Esophagus (tissue), 2 donors: ENCODE results near the gene RASGEF1B. TPM values are rescaled to one million over a fixed set of nuclear protein-coding genes. Genes with fewer than 3 reads are reported as not detected.

Experiments used
- H3K27ac ChIP-seq, 2 donors: one replicate each; pipeline ENCODE4 v1.5.1; 2013; ENCODE audit warnings: low read depth in 2 of 2, mild to moderate bottlenecking in 2 of 2, inconsistent platforms in 1 of 2, low read length in 1 of 2, moderate library complexity in 1 of 2
- H3K27me3 ChIP-seq, 2 donors: one replicate each; pipeline ENCODE4 v1.6.1; 2013; ENCODE audit warnings: low read length in 2 of 2, control low read depth in 1 of 2, mild to moderate bottlenecking in 1 of 2; ENCODE audit not compliant: insufficient read depth in 2 of 2, control insufficient read depth in 1 of 2
- H3K36me3 ChIP-seq, 2 donors: one replicate each; pipeline ENCODE4 v1.6.1; 2013; ENCODE audit warnings: low read length in 1 of 2; ENCODE audit not compliant: control insufficient read depth in 2 of 2, insufficient read depth in 2 of 2
- H3K4me1 ChIP-seq, 2 donors: one replicate each; pipeline ENCODE4 v1.6.1; 2013; ENCODE audit warnings: low read length in 1 of 2; ENCODE audit not compliant: control insufficient read depth in 2 of 2, insufficient read depth in 2 of 2
- H3K4me3 ChIP-seq, 2 donors: one replicate each; pipeline ENCODE4 v1.5.1; 2013; ENCODE audit warnings: low read length in 2 of 2, mild to moderate bottlenecking in 2 of 2, low read depth in 1 of 2, moderate library complexity in 1 of 2
- H3K9me3 ChIP-seq, 2 donors: one replicate each; pipeline ENCODE4 v1.6.1; 2013; ENCODE audit warnings: mild to moderate bottlenecking in 2 of 2, low read depth in 1 of 2, low read length in 1 of 2, moderate library complexity in 1 of 2; ENCODE audit not compliant: control insufficient read depth in 2 of 2, insufficient read depth in 1 of 2
- WGBS, 2 donors: extraction: QIAGEN DNeasy Blood & Tissue Kit; methylation state at CpG; one replicate each; pipeline ENCODE4 v1.1.7; 2013; 5-methylcytosine and 5-hydroxymethylcytosine counted together
- polyA plus RNA-seq, 2 donors: library from polyadenylated mRNA; stranded (reverse); fragments of 200-250 nt; gene quantifications; one replicate each; pipeline ENCODE4 v1.2.3, GENCODE V29; 2013
- donor health status: healthy with polysubstance abuse.
- donor health status: Bipolar disorder and iron deficiency.

RASGEF1B gene
- polyA plus RNA-seq, 2 donors = 7.4 to 22.1 TPM

DNA sequence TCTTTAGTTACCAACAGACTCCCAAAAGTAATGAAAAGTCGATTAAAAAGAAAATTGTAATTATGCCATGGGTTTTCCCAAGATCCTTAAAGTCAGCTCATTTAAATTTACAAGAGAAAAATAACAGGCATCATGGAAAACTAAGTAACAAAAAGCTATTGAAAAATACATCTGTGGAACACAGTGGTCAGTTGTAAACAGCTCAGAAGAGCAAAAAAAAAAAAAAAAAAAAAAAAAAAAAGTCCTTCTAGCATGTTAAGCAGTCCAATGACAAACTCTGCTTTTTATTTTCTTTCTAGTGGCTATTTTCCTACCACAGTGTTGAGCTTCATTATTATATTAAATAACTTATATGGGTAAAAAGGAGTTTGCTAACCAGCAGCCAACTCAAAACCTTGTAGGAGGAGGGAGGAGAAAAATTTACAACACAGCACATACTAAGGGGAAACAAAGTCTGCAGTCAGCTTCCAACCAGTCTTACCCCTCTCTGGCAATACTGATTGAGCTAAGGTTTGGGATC lies 44.9 kb downstream of the RASGEF1B start:
- no peak overlapping the region for H3K4me3 ChIP-seq
- no peaks in the 10 kb centered on the region for H3K9me3 ChIP-seq
- 74 to 79% methylated on average over 1 of the region's 1 CpG for WGBS, 2 donors
- H3K36me3 ChIP-seq = peaks cover 0 to 6% of the 10 kb centered on the region in 2 donors
- H3K27me3 ChIP-seq = no peaks in the 10 kb centered on the region
- H3K4me1 ChIP-seq = no peaks in the 10 kb centered on the region
- no peak overlapping the region for H3K27ac ChIP-seq

DNA sequence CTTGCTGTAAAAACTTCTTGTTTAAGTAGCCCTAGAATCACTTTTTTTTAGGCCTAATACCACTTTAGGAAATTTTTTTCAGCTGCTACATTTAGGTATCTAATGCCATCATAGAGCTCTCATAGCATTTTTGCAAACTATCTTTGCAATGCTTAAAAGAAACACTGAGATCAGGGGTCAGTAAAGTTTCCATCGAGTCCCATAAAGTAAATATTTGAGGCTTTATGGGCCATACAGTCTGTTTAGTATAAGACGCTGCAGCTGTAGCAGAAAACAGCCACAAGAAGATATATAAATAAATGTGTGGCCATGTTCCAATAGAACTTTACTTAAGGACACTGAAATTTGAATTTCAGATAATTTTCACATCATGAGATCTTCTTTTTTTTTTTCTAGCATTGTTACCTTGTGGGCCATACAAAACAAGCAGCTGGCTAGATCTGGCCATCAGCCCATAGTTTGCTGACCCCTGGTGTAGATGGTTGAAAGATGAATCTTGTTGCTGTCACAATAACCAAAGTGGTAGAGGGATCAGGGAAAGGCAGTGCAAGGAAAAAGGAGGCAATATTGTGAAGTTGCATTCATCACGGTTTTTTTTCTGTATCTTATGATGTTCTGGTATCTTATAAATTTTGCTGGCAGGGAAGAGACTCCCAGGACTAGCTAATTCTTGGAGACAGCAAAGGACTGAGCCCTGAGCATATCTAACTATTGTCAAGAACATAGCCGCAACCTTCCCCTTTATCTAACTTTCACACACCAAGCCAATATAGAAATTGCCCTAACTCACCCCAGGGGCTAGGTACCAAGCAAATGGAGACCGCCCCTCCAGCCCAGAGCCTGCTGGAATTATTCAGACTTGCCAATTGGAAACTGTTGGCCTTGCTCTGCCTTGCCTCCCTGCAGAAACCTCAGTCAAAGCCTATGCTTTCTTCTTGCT lies 46.6 kb downstream of the RASGEF1B start:
- Histone ChIP-seq H3K27ac (no peak overlapping the region), H3K9me3 (no peaks in the 10 kb centered on the region), H3K36me3 (peaks cover 0 to 6% of the 10 kb centered on the region in 2 donors), H3K4me3 (no peak overlapping the region), H3K4me1 (no peaks in the 10 kb centered on the region), H3K27me3 (no peaks in the 10 kb centered on the region)
- 69 to 83% methylated on average over 5 of the region's 5 CpGs for WGBS, 2 donors

DNA sequence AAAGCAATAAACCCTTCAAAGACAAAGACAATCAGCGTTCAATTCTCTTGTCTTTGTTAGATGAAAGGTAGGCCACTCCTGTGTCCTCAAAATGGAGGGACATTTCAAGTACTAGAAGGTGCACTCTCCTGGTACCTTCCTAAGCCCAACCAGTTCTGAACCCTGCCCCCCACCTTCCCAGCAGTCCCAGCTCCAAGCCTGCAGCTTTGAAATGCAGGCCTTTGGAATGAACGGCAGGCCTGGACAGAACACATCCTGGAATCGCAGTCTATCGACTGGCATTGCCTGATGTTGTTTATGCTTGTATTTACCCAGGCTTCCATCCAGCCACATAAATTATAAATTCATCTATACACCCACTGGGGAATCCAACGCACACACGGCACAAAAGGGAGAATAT lies 47.4 kb downstream of the RASGEF1B start:
- Histone ChIP-seq H3K27ac (no peak overlapping the region), H3K4me3 (no peak overlapping the region), H3K27me3 (no peaks in the 10 kb centered on the region), H3K36me3 (peaks cover 0 to 2% of the 10 kb centered on the region in 2 donors), H3K9me3 (no peaks in the 10 kb centered on the region), H3K4me1 (no peaks in the 10 kb centered on the region)
- WGBS, 2 donors = 45 to 57% methylated on average over 6 of the region's 6 CpGs

- WGBS, 2 donors = 30 to 45% methylated on average over 1 of the region's 1 CpG
- Histone ChIP-seq H3K9me3 (no peaks in the 10 kb centered on the region), H3K27ac (no peak overlapping the region), H3K4me3 (no peak overlapping the region), H3K4me1 (no peaks in the 10 kb centered on the region), H3K27me3 (no peaks in the 10 kb centered on the region), H3K36me3 (peaks cover 0 to 2% of the 10 kb centered on the region in 2 donors)
Measured at GRCh38 chr4:81422595-81422994, 49.1 kb downstream of the RASGEF1B start.

DNA sequence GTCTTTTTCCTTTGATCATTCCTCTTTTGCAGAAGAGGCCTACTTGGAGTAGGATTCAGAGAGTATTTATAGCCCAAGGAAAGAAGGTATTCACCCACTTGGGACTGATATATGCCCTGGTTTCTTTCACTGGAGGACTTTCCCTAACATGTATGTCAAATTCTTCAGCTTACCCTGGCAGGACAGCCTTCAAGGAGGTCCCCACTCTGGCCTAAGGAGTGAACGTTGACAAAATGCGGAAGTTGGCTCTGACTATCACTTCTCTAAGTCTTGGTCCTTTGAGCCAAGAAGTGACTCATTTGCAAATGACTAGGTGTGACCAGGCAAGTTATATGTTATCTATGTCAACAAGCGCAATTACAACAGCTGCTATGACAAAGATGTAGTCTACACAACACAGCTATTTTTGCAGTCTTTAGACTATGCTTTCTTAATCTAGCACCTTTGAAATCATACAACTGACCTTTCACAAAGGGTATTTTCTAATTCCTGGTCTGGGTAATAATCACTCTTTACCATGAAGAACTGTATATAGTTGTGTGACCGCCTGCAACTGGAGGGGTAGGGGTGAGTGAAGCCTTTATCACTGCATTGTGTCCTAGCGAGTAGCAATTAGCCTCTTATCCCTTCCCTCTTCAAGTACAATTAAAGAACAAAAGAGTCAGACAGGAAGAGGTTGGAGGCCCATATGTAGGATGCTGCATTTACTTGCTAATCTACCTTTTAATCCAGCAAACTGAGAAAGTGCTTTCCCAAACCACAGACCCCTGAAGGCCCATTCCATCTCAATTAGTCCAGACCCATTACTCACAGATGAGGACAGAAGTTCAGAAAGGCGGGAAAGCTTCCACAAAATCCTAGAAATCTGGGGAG lies 50.1 kb downstream of the RASGEF1B start:
- Histone ChIP-seq H3K27me3 (no peaks in the 10 kb centered on the region), H3K4me1 (no peaks in the 10 kb centered on the region), H3K27ac (peak overlapping the region; percentile 34 to 78), H3K4me3 (no peak overlapping the region), H3K36me3 (peaks cover 0 to 2% of the 10 kb centered on the region in 2 donors), H3K9me3 (no peaks in the 10 kb centered on the region)
- 57% methylated on average over 6 of the region's 6 CpGs for WGBS, 2 donors

DNA sequence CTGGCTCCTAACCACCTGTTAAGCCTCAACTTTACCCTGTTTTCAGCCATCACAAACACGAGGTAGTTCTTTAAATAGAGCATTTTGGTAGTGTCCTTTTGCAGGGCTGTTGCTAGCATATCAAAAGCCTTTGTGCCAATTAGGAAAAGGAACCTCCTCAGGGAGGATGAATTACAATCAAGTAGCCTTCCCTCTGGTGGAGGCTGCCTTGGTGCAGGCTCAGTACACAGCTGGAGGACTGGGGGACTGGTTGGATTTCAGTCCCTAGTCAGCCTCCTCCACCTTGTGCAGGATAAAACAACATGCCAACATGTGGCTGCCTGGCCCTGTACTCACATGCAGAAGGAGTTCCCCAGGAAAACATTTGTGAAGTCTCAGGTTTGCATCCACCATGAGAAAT lies 53.1 kb downstream of the RASGEF1B start:
- WGBS, 2 donors = 45 to 52% methylated on average over 1 of the region's 1 CpG
- Histone ChIP-seq H3K4me3 (no peak overlapping the region), H3K27me3 (no peaks in the 10 kb centered on the region), H3K36me3 (no peaks in the 10 kb centered on the region), H3K9me3 (no peaks in the 10 kb centered on the region), H3K4me1 (no peaks in the 10 kb centered on the region), H3K27ac (no peak overlapping the region)

DNA sequence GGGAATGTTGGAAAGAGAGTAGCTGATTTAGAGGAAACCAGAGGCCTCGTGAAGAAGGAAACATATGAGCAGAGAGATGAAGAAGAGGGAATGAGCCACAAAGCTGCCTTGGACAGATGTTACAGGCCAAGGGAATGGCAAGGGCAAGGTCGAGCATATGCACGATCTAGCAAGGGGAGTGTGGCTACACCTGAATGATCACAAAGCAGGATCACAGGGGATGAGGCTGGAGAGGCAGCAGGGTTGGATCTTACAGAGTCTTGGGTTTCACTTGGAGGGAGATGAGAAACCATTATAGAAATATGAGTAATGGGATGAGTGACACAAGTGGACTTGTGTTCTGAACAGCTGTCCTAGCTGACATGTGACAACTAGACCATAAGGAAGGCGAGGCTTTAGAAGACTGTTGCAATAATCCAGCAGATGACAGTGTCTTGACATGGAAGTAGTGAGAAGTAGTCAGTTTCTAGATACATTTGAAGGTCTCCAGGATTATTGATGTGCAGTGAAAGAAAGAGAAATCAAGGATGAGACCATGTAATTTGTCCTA lies 58.7 kb downstream of the RASGEF1B start:
- Histone ChIP-seq H3K27me3 (no peaks in the 10 kb centered on the region), H3K4me3 (no peak overlapping the region), H3K36me3 (no peaks in the 10 kb centered on the region), H3K27ac (no peak overlapping the region), H3K4me1 (no peaks in the 10 kb centered on the region), H3K9me3 (no peaks in the 10 kb centered on the region)
- WGBS, 2 donors = 88 to 89% methylated on average over 4 of the region's 4 CpGs

GRCh38 chr4:81410680-81411079 lies 61.0 kb downstream of the RASGEF1B start:
- H3K27me3 ChIP-seq = no peaks in the 10 kb centered on the region
- no peak overlapping the region for H3K4me3 ChIP-seq
- H3K4me1 ChIP-seq = no peaks in the 10 kb centered on the region
- no peak overlapping the region for H3K27ac ChIP-seq
- H3K9me3 ChIP-seq = no peaks in the 10 kb centered on the region
- 72 to 77% methylated on average over 2 of the region's 2 CpGs for WGBS, 2 donors
- H3K36me3 ChIP-seq = no peaks in the 10 kb centered on the region

DNA sequence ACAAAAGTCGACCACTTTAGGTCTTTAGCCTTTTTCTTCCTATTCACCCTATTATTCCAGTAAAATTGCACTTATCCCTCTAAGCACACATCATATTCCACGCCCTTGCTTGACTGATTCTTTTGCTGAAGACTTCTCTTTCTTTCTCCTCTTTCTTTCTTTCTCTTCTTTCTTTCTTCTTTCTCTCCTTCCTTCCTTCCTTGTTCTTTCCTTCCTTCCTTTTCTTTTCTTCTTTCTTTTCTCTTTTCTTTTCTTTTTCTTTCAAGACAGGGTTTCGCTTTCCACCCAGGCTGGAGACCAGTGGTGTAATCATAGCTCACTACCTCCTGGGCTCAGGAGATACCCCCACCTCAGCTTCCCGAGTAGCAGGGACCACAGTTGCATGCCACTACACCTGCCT lies 61.9 kb downstream of the RASGEF1B start:
- H3K27me3 ChIP-seq = no peaks in the 10 kb centered on the region
- H3K36me3 ChIP-seq = no peaks in the 10 kb centered on the region
- WGBS, 2 donors = 85 to 87% methylated on average over 4 of the region's 4 CpGs
- H3K4me3 ChIP-seq = no peak overlapping the region
- H3K9me3 ChIP-seq = no peaks in the 10 kb centered on the region
- H3K27ac ChIP-seq = no peak overlapping the region
- H3K4me1 ChIP-seq = no peaks in the 10 kb centered on the region
